H1 (cell line): ENCODE results near the gene PDK1. TPM values are rescaled to one million over a fixed set of nuclear protein-coding genes. Genes with fewer than 3 reads are reported as not detected.

Experiments
- CTCF ChIA-PET: fragments of 300-600 bp; sonication (Branson Sonifier 250); formaldehyde crosslinking; loops from one replicate; lab custom pipeline; 2021; ENCODE audit not compliant: partially characterized antibody; lab: Charles Lee
- POLR2A ChIA-PET: fragments of 300-600 bp; sonication (Branson Sonifier 250); formaldehyde crosslinking; loops from one replicate; lab custom pipeline; 2021; ENCODE audit warnings: inconsistent platforms; ENCODE audit not compliant: partially characterized antibody; lab: Charles Lee
- DNase-seq, 2 experiments: peaks; one replicate each; pipeline versions ENCODE4 v3.0.0 to v3.0.0-alpha.2; 2010 to 2022; ENCODE audit warnings: low spot score in 2 of 2, low read depth in 1 of 2, mixed read lengths in 1 of 2
- FAIRE-seq: peaks from 2 replicates; lab custom pipeline; 2011; peaks lifted over from hg19 to GRCh38; lab: Jason Lieb, UNC
- H2AFZ ChIP-seq: 2 replicates; pipeline ENCODE4 v1.8.1; 2012; ENCODE audit warnings: low read length, inconsistent platforms
- H2AK5ac ChIP-seq: 2 replicates; pipeline ENCODE4 v1.6.1; 2013; ENCODE audit warnings: low read depth, low read length
- H2BK120ac ChIP-seq: replicated peaks from 2 replicates; pipeline ENCODE3; 2013; ENCODE audit warnings: low read depth, low read length, inconsistent platforms
- H2BK12ac ChIP-seq: 2 replicates; pipeline ENCODE4 v1.6.1; 2013; ENCODE audit warnings: low read depth, low read length
- H2BK15ac ChIP-seq: 2 replicates; pipeline ENCODE4 v1.6.1; 2013; ENCODE audit warnings: low read length
- H2BK20ac ChIP-seq: 2 replicates; pipeline ENCODE4 v1.6.1; 2013; ENCODE audit warnings: low read length
- H2BK5ac ChIP-seq: 2 replicates; pipeline ENCODE4 v1.6.1; 2013; ENCODE audit warnings: low read depth, low read length
- H3K14ac ChIP-seq: 2 replicates; pipeline ENCODE4 v1.6.1; 2013; ENCODE audit warnings: inconsistent platforms; ENCODE audit not compliant: insufficient read length
- H3K18ac ChIP-seq: 2 replicates; pipeline ENCODE4 v1.6.1; 2013; ENCODE audit warnings: low read length; ENCODE audit errors: extremely low read depth
- H3K23ac ChIP-seq: 2 replicates; pipeline ENCODE4 v1.6.1; 2013; ENCODE audit warnings: inconsistent platforms; ENCODE audit not compliant: insufficient read length
- H3K23me2 ChIP-seq: 2 replicates; pipeline ENCODE4 v1.6.1; 2013; ENCODE audit warnings: low read depth, low read length
- H3K27ac ChIP-seq: 2 replicates; pipeline ENCODE4 v1.6.1; 2011; ENCODE audit warnings: low read depth, low read length, inconsistent platforms
- H3K27me3 ChIP-seq, 4 experiments: replicated peaks in 1 of 4; 1 replicate in 1 of 4; 2 replicates in 3 of 4; pipeline versions ENCODE4 v1.6.1 to v1.8.1; 2011 to 2013; ENCODE audit warnings: low read length in 3 of 4, mild to moderate bottlenecking in 3 of 4, inconsistent platforms in 2 of 4, mixed read lengths in 2 of 4, moderate library complexity in 1 of 4; ENCODE audit not compliant: control insufficient read depth in 3 of 4, insufficient read depth in 3 of 4; ENCODE audit errors: extremely low read depth in 1 of 4
- H3K36me3 ChIP-seq, 4 experiments: 2 replicates each; pipeline versions ENCODE4 v1.6.1 to v1.8.1; 2011 to 2013; ENCODE audit warnings: mild to moderate bottlenecking in 4 of 4, low read length in 3 of 4, moderate library complexity in 2 of 4, control low read depth in 1 of 4, inconsistent platforms in 1 of 4; ENCODE audit not compliant: insufficient read depth in 4 of 4, control insufficient read depth in 2 of 4
- H3K4ac ChIP-seq: replicated peaks from 2 replicates; pipeline ENCODE3; 2013; ENCODE audit warnings: low read length, low read depth, mixed read lengths, inconsistent platforms; ENCODE audit not compliant: insufficient read length
- H3K4me1 ChIP-seq, 4 experiments: replicated peaks in 1 of 4; 1 replicate in 1 of 4; 2 replicates in 3 of 4; pipeline versions ENCODE4 v1.6.1 to v1.8.1; 2011 to 2013; ENCODE audit warnings: low read length in 3 of 4, inconsistent platforms in 2 of 4, mixed read lengths in 1 of 4; ENCODE audit not compliant: insufficient read depth in 4 of 4, control insufficient read depth in 3 of 4
- H3K4me2 ChIP-seq, 2 experiments: 2 replicates each; pipeline versions ENCODE4 v1.6.1 to v1.8.1; 2011 to 2013; ENCODE audit warnings: low read depth in 2 of 2, low read length in 2 of 2, control low read depth in 1 of 2, inconsistent platforms in 1 of 2, mild to moderate bottlenecking in 1 of 2; ENCODE audit not compliant: insufficient read depth in 1 of 2
- H3K4me3 ChIP-seq, 4 experiments: fragments of 200-600, 300-600 bp in 1 of 4; sonication (generic), shearing (Covaris generic), sonication (Bioruptor Twin) in 1 of 4; 2 replicates each; pipeline versions ENCODE4 v1.5.1 to v1.8.1; 2011 to 2016; ENCODE audit warnings: low read length in 4 of 4, low read depth in 3 of 4, control low read depth in 2 of 4, inconsistent platforms in 2 of 4, mild to moderate bottlenecking in 2 of 4, mixed read lengths in 1 of 4, moderate library complexity in 1 of 4; ENCODE audit not compliant: insufficient read depth in 2 of 4; ENCODE audit errors: extremely low read depth in 1 of 4
- H3K56ac ChIP-seq: replicated peaks from 2 replicates; pipeline ENCODE3; 2013; ENCODE audit warnings: low read depth, mild to moderate bottlenecking, mixed read lengths, low read length, inconsistent platforms; ENCODE audit not compliant: insufficient read length
- H3K79me1 ChIP-seq: 2 replicates; pipeline ENCODE4 v1.6.1; 2013; ENCODE audit warnings: low read depth, low read length, control low read depth
- H3K79me2 ChIP-seq, 2 experiments: 2 replicates each; pipeline versions ENCODE4 v1.6.1 to v1.8.1; 2012 to 2013; ENCODE audit warnings: low read length in 2 of 2, mild to moderate bottlenecking in 2 of 2, inconsistent platforms in 1 of 2; ENCODE audit not compliant: insufficient read depth in 2 of 2, control insufficient read depth in 1 of 2
- H3K9ac ChIP-seq, 4 experiments: replicated peaks in 1 of 4; 1 replicate in 1 of 4; 2 replicates in 3 of 4; pipeline versions ENCODE4 v1.6.1 to v1.8.1; 2011 to 2013; ENCODE audit warnings: low read depth in 3 of 4, low read length in 3 of 4, control low read depth in 2 of 4, mild to moderate bottlenecking in 2 of 4, moderate library complexity in 2 of 4, inconsistent platforms in 1 of 4; ENCODE audit errors: extremely low read depth in 1 of 4
- H3K9me3 ChIP-seq, 2 experiments: 2 replicates each; pipeline versions ENCODE4 v1.6.1 to v1.8.1; 2012 to 2013; ENCODE audit warnings: mild to moderate bottlenecking in 2 of 2, moderate library complexity in 2 of 2, control low read depth in 1 of 2, inconsistent platforms in 1 of 2, low read depth in 1 of 2, low read length in 1 of 2, mixed read lengths in 1 of 2; ENCODE audit not compliant: insufficient read depth in 2 of 2
- H4K20me1 ChIP-seq, 2 experiments: replicated peaks in 1 of 2; 2 replicates each; pipeline versions ENCODE3 to v1.8.1; 2011 to 2013; ENCODE audit warnings: inconsistent platforms in 2 of 2, low read length in 2 of 2, mild to moderate bottlenecking in 1 of 2; ENCODE audit not compliant: insufficient read depth in 2 of 2, control insufficient read depth in 1 of 2
- H4K5ac ChIP-seq: 2 replicates; pipeline ENCODE4 v1.6.1; 2013; ENCODE audit warnings: low read length, low read depth, mixed read lengths, inconsistent platforms; ENCODE audit not compliant: insufficient read length
- H4K8ac ChIP-seq: 2 replicates; pipeline ENCODE4 v1.8.0; 2013; ENCODE audit warnings: mild to moderate bottlenecking, moderate library complexity, low read length, inconsistent platforms; ENCODE audit not compliant: insufficient read depth; ENCODE audit errors: extremely low read depth
- H4K91ac ChIP-seq: replicated peaks from 2 replicates; pipeline ENCODE3; 2013; ENCODE audit warnings: low read length, mixed read lengths, inconsistent platforms; ENCODE audit not compliant: insufficient read length
- CBX5 ChIP-seq: fragments of 300-800, 300-1000 bp; sonication (generic); IDR thresholded peaks from 2 replicates; pipeline ENCODE4 v1.7.1; 2016; ENCODE audit warnings: antibody characterized with exemption, low read length, low read depth
- CHD2 ChIP-seq: IDR thresholded peaks from 2 replicates; pipeline ENCODE4 v1.6.1; 2012; ENCODE audit warnings: low read length, improper control_type of control experiment
- PHF8 ChIP-seq: fragments of 200-600 bp; sonication (generic); conservative IDR thresholded peaks from 2 replicates; pipeline ENCODE4 v1.7.1; 2012; ENCODE audit warnings: low read depth, mild to moderate bottlenecking, inconsistent platforms, low read length, moderate library complexity
- POLR2AphosphoS5 ChIP-seq: IDR thresholded peaks from 2 replicates; pipeline ENCODE4 v1.6.1; 2011; ENCODE audit warnings: low read depth, low read length
- RAD21 ChIP-seq, 2 experiments: IDR thresholded peaks in 1 of 2; conservative IDR thresholded peaks in 1 of 2; 2 replicates each; pipeline ENCODE4 v1.6.1; 2011; ENCODE audit warnings: low read depth in 2 of 2, low read length in 2 of 2, improper control_type of control experiment in 1 of 2, inconsistent platforms in 1 of 2, mild to moderate bottlenecking in 1 of 2, moderate library complexity in 1 of 2
- RFX5 ChIP-seq: IDR thresholded peaks from 2 replicates; pipeline ENCODE4 v1.6.1; 2011; ENCODE audit warnings: low read depth, low read length, improper control_type of control experiment, borderline replicate concordance
- TAF1 ChIP-seq: IDR thresholded peaks from 2 replicates; pipeline ENCODE4 v1.6.1; 2011; ENCODE audit warnings: mild to moderate bottlenecking, low read depth, low read length
- WGBS, 2 experiments: shearing (Covaris generic) in 1 of 2; methylation state at CpG; one replicate each; pipeline versions ENCODE4 v1.1.6 to v1.1.7; 2013 to 2015; ENCODE audit warnings: low lambda C conversion rate in 2 of 2, mixed read lengths in 2 of 2, inconsistent platforms in 1 of 2, low coverage in 1 of 2, missing lambda C conversion rate in 1 of 2; ENCODE audit not compliant: insufficient replicate concordance in 2 of 2, insufficient coverage in 1 of 2, insufficient read length in 1 of 2; ENCODE audit errors: extremely low coverage in 1 of 2, missing lambda C conversion rate in 1 of 2; 5-methylcytosine and 5-hydroxymethylcytosine counted together
- polyA plus RNA-seq, 7 experiments: library from polyadenylated mRNA; depleted of rRNA in 3 of 7; stranded (reverse) in 5 of 7; unstranded in 2 of 7; fragments of >200 nt in 5 of 7; fragments of 200-250 nt in 2 of 7; gene quantifications; 1 replicate in 5 of 7; 2 replicates in 1 of 7; 4 replicates in 1 of 7; pipeline versions ENCODE4 v1.2.1 to v1.2.3, GENCODE V29; 2011 to 2013; ENCODE audit warnings: missing spikeins in 2 of 7, mixed read lengths in 2 of 7
- total RNA-seq: library from RNA; stranded (reverse); fragmentation: NEBNext Ultra II Directional; extraction: Animal tissue kit (Norgen Biotek cat#: 25700); gene quantifications from 2 replicates; pipeline ENCODE4 v1.2.1, GENCODE V29; 2021
- TF ChIP-seq, protein P1 (sequence below): IDR thresholded peaks from 2 replicates; pipeline ENCODE4 v1.6.1; 2012; ENCODE audit warnings: inconsistent platforms
- TF ChIP-seq, protein P2 (sequence below): IDR thresholded peaks from 2 replicates; pipeline ENCODE4 v1.6.1; 2011; ENCODE audit warnings: low read depth, mild to moderate bottlenecking, low read length; ENCODE audit not compliant: insufficient read depth
- TF ChIP-seq, protein P3 (sequence below), 3 experiments: IDR thresholded peaks; 1 replicate in 2 of 3; 2 replicates in 1 of 3; pipeline versions ENCODE4 v1.5.1 to v1.6.1; 2011; ENCODE audit warnings: low read length in 3 of 3, mild to moderate bottlenecking in 3 of 3, inconsistent platforms in 2 of 3, low read depth in 1 of 3, moderate library complexity in 1 of 3; ENCODE audit not compliant: insufficient read depth in 1 of 3; ENCODE audit errors: control extremely low read depth in 1 of 3

Gene PDK1
- total and polyA plus RNA-seq, 2 of the 8 experiments (the other 6 are each of a cell fraction or from before 2014, with no cell fraction given), result 18.2 to 21.9 TPM

DNA sequence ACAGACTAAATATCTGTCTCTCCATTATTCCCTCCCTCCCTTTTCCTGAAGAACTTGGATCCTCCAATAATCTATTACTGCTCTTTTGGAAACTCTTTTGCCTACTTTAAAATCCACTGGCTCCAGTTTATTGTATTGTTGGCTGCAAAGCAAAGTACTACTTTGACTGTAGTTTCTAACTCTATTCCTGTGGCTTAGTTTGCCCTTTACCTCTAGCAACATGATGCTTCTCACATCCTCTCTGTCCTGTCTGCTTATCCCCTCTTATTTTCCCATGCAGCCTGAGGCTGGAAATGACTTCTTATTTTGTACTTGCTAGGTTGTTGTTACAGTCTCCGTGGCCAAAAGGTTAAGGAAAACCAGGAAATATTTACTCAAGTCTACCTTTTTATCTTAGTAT, 26.8 kb downstream of the PDK1 start:
- Histone ChIP-seq H3K27ac (no peak overlapping the region), H3K18ac (no peak overlapping the region), H4K8ac (no peak overlapping the region), H4K91ac (no peak overlapping the region), H2AFZ (no peak overlapping the region), H3K4me3 (no peak overlapping the region), H2BK5ac (no peak overlapping the region), H3K4me1 (peaks cover 0 to 3% (median 2%) of the 10 kb centered on the region in 4 experiments; a peak in 2 of 7 replicates), H3K4me2 (no peak overlapping the region), H2BK15ac (no peak overlapping the region), H3K56ac (no peak overlapping the region), H4K5ac (no peak overlapping the region), H3K79me1 (no peaks in the 10 kb centered on the region), H2AK5ac (no peak overlapping the region), H3K4ac (no peak overlapping the region), H3K36me3 (peaks cover 9 to 36% (median 22%) of the 10 kb centered on the region in 4 experiments), H2BK120ac (no peak overlapping the region), H2BK12ac (no peak overlapping the region), H3K14ac (no peak overlapping the region), H2BK20ac (no peak overlapping the region), H3K79me2 (peaks cover 0 to 20% of the 10 kb centered on the region in 2 experiments; a peak in 2 of 4 replicates), H3K9me3 (peaks cover 0 to 5% of the 10 kb centered on the region in 2 experiments; a peak in 1 of 4 replicates), H3K23ac (no peak overlapping the region), H3K27me3 (no peaks in the 10 kb centered on the region), H3K9ac (no peak overlapping the region), H3K23me2 (no peaks in the 10 kb centered on the region), H4K20me1 (no peaks in the 10 kb centered on the region)
- DNase-seq, result no peak
- no peak for FAIRE-seq
- ChIA-PET CTCF (interaction anchor here (2.4 kb wide), 1 partner anchor 12 kb away, joined by 13 read pairs; no protein-coding TSS in a partner anchor), POLR2A (no interaction called here)
- 93% methylated on average over 1 of the region's 1 CpG; no CpG with 5 or more reads in 1 of the 2 experiments for WGBS, 2 experiments
- TF ChIP-seq CHD2 (no peak), RFX5 (no peak), POLR2AphosphoS5 (no peak), RAD21 (IDR thresholded peaks at IDR 0.05 in 1 of 2, conservative IDR thresholded peaks at IDR 0.05 in 1 of 2; ENCODE audit: low read depth in 2 of 2, low read length in 2 of 2) (no peak), TAF1 (no peak), PHF8 (no peak), CBX5 (no peak)
- TF ChIP-seq, protein P1, sequence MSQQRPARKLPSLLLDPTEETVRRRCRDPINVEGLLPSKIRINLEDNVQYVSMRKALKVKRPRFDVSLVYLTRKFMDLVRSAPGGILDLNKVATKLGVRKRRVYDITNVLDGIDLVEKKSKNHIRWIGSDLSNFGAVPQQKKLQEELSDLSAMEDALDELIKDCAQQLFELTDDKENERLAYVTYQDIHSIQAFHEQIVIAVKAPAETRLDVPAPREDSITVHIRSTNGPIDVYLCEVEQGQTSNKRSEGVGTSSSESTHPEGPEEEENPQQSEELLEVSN, result no peak
- TF ChIP-seq, protein P2, sequence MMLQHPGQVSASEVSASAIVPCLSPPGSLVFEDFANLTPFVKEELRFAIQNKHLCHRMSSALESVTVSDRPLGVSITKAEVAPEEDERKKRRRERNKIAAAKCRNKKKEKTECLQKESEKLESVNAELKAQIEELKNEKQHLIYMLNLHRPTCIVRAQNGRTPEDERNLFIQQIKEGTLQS, result no peak
- TF ChIP-seq, protein P3, sequence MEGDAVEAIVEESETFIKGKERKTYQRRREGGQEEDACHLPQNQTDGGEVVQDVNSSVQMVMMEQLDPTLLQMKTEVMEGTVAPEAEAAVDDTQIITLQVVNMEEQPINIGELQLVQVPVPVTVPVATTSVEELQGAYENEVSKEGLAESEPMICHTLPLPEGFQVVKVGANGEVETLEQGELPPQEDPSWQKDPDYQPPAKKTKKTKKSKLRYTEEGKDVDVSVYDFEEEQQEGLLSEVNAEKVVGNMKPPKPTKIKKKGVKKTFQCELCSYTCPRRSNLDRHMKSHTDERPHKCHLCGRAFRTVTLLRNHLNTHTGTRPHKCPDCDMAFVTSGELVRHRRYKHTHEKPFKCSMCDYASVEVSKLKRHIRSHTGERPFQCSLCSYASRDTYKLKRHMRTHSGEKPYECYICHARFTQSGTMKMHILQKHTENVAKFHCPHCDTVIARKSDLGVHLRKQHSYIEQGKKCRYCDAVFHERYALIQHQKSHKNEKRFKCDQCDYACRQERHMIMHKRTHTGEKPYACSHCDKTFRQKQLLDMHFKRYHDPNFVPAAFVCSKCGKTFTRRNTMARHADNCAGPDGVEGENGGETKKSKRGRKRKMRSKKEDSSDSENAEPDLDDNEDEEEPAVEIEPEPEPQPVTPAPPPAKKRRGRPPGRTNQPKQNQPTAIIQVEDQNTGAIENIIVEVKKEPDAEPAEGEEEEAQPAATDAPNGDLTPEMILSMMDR (IDR thresholded peaks at IDR 0.05; ENCODE audit: control extremely low read depth in 1 of 3, insufficient read depth in 1 of 3, low read depth in 1 of 3, low read length in 3 of 3), result no peak
